HG03521 (cell line): ENCODE measurements around the gene SUN2.
"Not testable (repeated sequence)": the region's sequence is repeated elsewhere in the genome, so short reads cannot be mapped to it uniquely, and the experiment has no call there.

Source experiments
- ATAC-seq: cut with Tn5 transposase; IDR thresholded peaks from one replicate; pipeline ENCODE4 v1.9.1; 2021; ENCODE audit warnings: mild to moderate bottlenecking, moderate library complexity; ENCODE audit not compliant: unreplicated experiment

Gene SUN2, protein sequence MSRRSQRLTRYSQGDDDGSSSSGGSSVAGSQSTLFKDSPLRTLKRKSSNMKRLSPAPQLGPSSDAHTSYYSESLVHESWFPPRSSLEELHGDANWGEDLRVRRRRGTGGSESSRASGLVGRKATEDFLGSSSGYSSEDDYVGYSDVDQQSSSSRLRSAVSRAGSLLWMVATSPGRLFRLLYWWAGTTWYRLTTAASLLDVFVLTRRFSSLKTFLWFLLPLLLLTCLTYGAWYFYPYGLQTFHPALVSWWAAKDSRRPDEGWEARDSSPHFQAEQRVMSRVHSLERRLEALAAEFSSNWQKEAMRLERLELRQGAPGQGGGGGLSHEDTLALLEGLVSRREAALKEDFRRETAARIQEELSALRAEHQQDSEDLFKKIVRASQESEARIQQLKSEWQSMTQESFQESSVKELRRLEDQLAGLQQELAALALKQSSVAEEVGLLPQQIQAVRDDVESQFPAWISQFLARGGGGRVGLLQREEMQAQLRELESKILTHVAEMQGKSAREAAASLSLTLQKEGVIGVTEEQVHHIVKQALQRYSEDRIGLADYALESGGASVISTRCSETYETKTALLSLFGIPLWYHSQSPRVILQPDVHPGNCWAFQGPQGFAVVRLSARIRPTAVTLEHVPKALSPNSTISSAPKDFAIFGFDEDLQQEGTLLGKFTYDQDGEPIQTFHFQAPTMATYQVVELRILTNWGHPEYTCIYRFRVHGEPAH

DNA sequence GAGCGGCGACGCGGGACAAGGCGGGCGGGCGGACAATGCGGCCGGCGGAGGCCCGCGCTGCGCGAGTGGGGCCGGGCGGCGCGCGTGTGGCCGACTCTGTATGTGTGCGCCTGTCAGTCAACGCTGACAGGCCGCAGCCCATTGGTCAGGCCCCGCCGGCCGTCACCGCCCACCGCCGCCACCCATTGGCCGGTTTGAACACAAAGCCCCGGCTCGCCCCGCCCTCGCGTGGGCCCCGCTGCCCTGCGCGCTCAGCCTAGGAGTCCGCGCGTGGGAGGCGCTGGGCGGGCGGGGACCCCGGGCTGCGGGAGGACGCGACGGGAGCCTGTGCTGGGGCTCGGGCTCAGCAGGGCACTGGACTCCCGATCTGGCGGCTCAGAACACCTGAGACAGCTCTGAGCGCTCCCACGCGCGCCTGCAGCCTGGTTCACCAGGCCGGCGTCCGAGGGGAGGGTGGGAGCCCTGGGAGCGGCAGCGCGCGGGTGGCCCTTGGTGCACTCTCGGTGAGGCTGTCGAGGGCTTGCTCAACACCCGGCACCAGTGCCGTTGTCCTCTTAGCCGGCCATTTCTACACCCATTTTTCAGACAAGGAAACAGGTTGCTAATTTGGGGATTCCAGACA is at the start of gene SUN2:
TSS of gene SUN2 (minus strand) at position 88 of the 622 bp plus-strand sequence. CDS start 3,370 bp downstream, outside the sequence.
- peak; percentile 61 for ATAC-seq

- ATAC-seq, result not testable (repeated sequence)
Measured at GRCh38 chr22:38805041-38805593, 49.3 kb upstream of the SUN2 start.

GRCh38 chr22:38802671-38803121 is 46.9 kb upstream of the SUN2 start:
- no peak for ATAC-seq

DNA sequence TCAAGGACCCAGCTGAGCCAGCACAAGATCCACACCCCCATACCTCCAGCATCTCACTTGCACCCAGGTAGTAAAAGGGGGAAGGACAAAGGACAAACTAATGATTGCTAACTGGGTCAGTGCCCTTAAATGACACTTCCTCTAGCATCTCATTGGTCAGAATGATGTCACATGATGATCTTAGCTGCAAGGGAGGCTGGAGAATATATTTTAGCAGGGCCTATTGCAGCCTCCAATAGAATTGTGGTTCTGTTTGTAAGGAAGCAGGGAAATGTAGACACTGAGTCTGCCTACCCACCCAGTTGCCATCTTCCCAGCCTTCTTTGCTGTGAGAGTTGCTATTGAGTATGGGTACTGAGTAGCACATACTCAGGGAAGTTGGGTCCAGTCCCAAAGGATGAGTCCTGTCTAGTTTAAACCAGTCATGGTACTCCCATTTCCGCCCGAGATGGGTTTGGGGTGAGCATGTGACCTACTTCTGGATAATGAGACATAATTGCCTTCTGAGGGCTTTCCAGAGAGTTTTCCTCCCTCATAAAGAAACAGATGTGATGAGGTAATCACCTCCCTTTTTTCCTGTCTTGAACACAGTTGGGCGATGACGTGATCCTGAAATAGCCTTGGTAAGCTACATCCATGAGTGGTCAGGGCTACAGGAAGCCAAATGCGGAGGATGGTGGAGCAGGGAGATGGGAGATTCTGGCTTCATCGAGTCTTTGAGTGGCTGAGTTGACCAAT is 43.6 kb upstream of the SUN2 start:
- ATAC-seq, result no peak

DNA sequence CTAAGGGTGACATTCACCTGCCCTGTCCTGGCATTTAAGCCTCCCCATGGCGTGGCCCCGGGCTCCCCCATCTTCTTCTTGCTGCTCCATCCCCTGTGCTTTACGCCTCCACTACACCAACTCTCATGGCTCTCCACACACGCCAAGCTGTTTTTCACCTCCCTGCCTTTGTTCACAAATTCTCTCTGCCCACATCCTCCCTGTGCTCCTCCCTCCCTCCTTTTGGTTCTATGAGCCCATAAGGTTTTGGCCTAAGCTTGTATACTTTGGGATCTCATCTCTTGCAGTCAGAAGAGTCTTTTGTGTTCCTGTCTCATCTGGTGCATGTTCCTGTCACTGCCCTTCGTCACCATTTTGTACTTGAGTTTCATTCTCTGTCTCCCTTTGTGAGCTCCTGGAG is 42.7 kb upstream of the SUN2 start:
- ATAC-seq, result no peak

- no peak for ATAC-seq
Measured at GRCh38 chr22:38796262-38796957, 40.6 kb upstream of the SUN2 start.

GRCh38 chr22:38795569-38795968 is 39.8 kb upstream of the SUN2 start:
- ATAC-seq, result no peak

DNA sequence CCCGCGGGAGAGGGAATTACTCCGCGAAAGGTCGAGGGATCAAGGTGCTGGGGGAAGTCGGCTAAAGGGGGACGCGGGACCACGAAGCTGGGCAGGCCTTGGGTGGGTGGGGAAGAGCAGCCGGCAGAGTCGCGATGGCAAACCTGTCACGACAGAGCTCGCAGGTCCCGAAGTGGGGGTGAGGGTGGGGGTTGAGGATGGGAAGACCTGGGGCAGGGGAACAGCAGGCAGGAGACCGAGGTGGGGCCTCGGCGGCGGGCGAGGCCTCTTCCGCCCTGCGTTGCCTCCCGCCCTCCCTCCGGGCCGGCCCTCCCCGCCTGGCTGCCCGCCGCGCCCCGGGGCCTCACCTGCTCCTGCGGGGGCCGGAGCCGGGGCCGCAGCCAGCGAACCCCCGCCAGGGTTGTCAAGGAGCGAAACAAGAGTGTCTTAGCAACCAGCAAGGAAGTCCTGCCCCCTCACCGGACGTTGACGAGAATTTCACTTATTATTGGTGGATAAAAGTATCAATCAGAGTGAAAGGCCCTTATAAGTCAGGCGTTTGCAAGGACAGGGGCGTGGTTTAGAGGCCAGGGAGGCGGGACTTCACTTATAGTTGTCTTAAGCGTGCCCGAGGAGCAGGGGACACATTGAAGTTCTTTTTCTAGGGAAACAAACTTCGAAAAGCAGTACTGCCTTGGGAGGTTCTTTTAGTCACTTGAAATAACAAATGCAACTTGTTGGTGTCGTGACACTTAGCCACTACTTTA is 38.1 kb upstream of the SUN2 start, which contains the start of gene DNAL4:
TSS of gene DNAL4 (minus strand) at position 423 of the 746 bp plus-strand sequence. CDS start 11,412 bp downstream, outside the sequence.
- ATAC-seq, result peak; percentile 90

- no peak for ATAC-seq
Measured at GRCh38 chr22:38793317-38793716, 37.5 kb upstream of the SUN2 start.

DNA sequence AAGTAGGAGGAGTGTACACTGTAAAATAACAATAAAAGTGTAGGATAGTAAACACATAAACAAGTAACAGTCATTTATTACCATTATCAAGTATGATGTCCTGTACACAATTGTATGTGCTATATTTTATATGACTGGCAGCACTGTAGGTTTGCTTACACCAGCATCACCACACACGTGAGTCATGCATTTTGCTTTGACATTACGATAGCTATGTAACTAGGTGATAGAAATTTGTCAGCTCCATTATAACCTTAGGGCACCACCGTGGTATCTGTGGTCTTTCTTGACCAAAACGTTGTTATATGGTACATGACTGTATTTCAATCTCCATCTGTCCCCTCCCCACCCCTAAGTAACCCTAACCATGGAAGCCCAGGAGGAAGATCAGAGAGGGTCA is 37.0 kb upstream of the SUN2 start:
- no peak for ATAC-seq

DNA sequence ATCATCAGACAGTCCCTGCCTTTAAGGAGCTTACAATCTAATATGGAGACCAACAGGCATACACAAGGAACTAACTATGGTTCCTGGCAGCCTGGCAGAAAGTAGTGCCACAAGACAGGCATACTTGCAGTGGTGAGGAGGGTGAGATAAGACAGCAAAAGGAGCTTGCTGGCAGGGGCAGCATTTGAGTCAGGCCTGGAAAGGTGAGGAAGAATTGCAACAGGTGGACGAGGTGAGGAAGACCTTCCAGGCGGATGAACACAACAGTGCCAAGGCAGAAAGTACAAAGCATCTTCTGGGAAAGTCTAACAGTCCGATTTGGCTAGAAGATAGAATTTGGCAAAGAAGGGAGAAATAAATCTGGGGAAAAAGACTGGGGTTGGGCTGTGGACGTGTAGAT is 33.8 kb upstream of the SUN2 start:
- no peak for ATAC-seq

- no peak for ATAC-seq
Measured at GRCh38 chr22:38788846-38789245, 33.0 kb upstream of the SUN2 start.

DNA sequence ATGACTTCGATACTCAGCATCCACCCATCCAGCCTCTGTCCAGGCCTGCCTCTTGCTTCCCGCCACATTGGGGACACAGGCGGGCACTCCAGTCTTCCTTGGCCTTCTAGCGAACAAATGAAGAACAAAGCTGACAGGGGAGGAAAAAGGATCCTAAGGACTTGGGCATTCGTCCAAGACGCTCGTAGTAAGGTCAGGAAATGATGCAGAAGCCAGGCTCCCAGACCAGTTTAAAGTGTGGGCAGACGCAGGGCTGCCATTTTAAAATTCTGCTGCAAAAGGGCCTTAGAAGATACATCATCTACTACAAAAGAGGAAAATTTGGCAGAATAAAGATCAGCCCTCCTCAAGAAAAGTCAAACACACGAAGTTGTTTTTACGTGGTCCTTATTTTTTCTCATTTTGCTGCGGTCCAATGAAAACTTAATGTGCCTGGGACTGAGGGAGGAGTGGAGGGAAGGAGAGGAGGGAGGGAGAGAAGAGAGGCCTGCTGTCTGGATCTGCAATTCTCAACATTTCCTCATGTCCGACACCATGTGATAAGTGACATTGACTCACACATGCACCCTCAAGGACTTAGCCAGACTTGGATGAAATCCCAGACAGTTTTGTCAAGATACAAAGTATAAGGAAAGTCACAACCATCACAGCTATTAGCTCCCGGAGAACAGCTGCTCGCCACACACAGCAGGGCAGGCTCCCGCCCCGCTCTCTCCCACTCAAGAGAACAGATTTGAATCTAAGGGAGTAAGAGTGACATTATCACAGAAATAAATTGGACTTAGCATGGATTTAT is 32.4 kb upstream of the SUN2 start:
- no peak for ATAC-seq

DNA sequence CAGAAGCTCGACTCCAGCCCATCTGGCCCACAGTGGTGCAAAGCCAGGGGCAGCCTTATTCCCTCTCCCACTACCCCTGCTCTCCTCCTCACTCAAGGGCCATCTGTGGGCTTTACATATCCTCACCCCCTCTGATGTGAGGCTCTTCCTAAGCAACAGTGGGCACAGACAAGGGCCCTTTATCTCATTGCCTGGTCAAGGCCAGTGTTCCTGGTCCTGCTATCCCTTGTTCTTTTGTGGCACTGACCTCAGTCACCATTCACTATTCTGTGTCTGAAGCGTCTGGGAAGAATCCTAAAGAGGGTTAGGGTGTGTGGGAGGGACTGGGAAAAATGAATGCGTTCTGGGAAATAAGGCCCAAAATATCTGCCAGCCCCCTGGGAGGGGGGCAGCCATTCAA is 30.8 kb upstream of the SUN2 start:
- no peak for ATAC-seq

DNA sequence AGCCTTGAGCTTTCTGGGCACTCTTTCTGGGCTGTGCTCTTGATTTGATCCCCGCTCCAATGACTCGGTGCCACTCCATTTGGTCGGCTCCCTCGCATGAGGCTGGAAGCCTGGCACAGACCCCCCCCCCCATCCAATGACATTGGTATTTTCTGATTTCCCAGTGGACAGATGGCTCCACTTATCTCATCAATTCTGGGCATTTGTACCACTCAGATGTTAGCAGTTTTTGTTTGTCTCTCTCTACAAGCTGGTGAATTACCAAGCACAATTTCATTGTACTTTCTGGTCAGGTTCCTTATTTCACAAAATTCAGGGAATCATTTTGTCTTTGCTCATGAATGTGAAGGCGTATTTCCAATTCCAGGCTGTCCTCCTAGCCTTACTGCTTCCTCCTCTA is 29.1 kb upstream of the SUN2 start:
- no peak for ATAC-seq

DNA sequence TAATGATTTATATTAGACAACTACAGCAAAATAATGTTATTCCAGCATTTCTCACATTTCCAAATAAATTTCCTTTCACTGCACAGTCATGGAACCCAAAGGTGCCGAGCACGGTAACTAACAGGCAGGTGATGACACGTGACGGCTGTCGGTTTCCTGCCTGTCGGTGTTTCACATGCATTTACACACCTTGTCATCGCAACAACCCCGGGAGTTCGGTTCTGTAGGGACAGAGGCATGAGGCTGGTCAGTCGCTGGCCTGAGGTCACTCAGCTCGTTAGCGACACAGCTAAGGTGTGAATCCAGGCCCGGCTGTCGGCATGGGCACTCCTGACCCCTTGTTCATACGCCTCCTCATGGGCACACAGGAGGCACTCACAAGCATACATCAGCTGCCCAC is 28.2 kb upstream of the SUN2 start:
- no peak for ATAC-seq

GRCh38 chr22:38783095-38783615 is 27.4 kb upstream of the SUN2 start:
- ATAC-seq, result no peak

- ATAC-seq, result no peak
Measured at GRCh38 chr22:38782402-38783094, 26.8 kb upstream of the SUN2 start.
